ENCODE measurements around the gene ACOX1. TPM values are rescaled to one million over a fixed set of nuclear protein-coding genes. Genes with fewer than 3 reads are reported as not detected.
A peak's percentile ranks its signal among the peaks of the same experiment; 100 is the strongest.

Gene ACOX1
- total and polyA plus RNA-seq, 4 donors, result 32.7 to 63.6 (median 46.2) TPM

DNA sequence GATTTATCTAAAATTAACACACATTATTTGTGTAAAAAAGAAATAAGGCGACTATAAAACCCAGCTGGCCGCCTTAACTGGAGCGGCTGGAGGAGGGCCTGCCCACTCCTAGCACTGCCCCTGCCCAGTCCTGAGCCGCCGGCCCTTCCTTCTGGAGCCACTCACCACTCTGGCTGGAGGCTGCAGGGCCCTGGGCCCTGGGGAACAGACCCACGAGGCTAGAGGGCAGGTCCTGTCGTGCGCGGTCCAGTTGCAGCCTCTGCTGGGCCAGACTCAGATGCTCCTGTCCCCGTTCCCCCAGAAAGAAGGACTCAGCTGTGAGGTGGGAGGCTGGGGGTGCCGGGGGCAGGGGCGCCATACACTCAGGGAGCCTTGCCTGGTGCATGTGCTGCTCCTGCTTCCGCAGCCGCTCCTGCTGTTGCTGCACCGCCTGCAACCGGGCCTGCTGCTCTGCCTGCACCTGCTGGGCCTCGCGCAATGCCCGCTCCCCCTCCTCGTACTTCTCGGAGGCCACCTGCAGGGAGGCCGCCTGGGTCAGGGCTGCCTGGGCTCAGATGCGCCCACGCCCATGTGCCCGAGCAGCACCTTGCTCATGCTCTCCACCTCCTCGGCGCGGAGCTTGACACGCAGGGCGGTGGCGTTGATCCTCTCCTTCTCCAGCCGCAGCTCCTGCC lies 65.3 kb downstream of the ACOX1 start:
- Histone ChIP-seq H3K27me3 (ENCODE audit: control insufficient read depth, insufficient read depth, low read length) (no peaks in the 10 kb centered on the region), H3K9me3 (ENCODE audit: control insufficient read depth, insufficient read depth, low read length) (no peaks in the 10 kb centered on the region), H3K4me3 (ENCODE audit: low read depth, low read length) (no peak overlapping the region), H3K4me1 (ENCODE audit: control insufficient read depth, insufficient read depth, low read length) (peaks cover 8% of the 10 kb centered on the region), H3K36me3 (ENCODE audit: control insufficient read depth, insufficient read depth, low read length) (peaks cover 70% of the 10 kb centered on the region), H3K27ac (ENCODE audit: low read depth, low read length) (no peak overlapping the region)
- WGBS (ENCODE audit: insufficient coverage), result 92% methylated on average over 31 of the region's 32 CpGs
- no peak for DNase-seq (ENCODE audit: low read depth in 4 of 6, low spot score in 6 of 6)

DNA sequence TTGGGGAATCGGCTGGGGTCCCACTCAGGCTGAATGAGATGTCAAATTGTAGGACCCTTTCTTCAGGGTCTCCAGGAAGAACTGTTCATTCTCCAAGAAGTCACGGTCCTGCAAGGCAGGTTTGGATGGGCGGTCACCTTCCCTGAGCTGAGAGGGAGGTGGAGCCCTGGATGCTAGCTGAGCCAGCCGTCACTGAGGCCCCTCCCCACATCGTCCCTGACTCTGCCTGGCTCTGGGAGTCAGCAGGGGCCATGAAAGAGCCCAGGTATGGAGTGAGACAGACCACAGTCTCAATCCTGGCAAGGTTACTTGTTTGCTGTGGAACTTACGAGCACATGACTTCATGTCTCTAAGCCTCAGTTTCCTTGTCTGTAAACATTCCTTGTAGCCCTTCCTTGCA lies 68.3 kb downstream of the ACOX1 start:
- DNase-seq (ENCODE audit: low read depth in 4 of 6, low spot score in 6 of 6), result no peak
- Histone ChIP-seq H3K27me3 (ENCODE audit: control insufficient read depth, insufficient read depth, low read length) (no peaks in the 10 kb centered on the region), H3K9me3 (ENCODE audit: control insufficient read depth, insufficient read depth, low read length) (no peaks in the 10 kb centered on the region), H3K36me3 (ENCODE audit: control insufficient read depth, insufficient read depth, low read length) (peaks cover 53% of the 10 kb centered on the region), H3K27ac (ENCODE audit: low read depth, low read length) (no peak overlapping the region), H3K4me3 (ENCODE audit: low read depth, low read length) (no peak overlapping the region), H3K4me1 (ENCODE audit: control insufficient read depth, insufficient read depth, low read length) (peaks cover 15% of the 10 kb centered on the region)
- 66% methylated on average over 6 of the region's 6 CpGs for WGBS (ENCODE audit: insufficient coverage)

DNA sequence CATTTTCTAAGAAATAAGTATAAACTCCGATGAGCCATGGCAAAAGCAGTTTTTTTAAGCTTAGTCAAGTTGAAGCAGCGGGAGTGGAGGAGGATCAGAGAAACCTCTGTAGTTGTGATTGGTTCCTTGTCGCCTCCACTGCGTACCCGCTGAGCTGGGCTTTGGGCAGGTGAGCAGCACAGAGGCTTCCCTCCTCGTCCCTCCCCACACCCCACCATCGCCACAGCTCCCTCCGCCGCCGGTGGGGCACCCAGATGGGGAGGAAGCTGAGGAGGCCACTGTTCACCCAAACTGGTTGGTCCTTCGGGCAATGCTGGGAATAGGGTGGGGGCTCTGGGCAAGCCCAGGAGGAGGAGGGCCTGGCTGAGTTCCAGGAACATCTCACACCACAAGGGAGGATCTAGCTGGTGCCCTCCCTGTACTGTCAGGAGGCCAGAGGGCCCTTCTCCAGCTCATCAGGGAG lies 69.1 kb downstream of the ACOX1 start:
- H3K9me3 ChIP-seq (ENCODE audit: control insufficient read depth, insufficient read depth, low read length), result no peaks in the 10 kb centered on the region
- H3K27ac ChIP-seq (ENCODE audit: low read depth, low read length), result no peak overlapping the region
- peaks cover 48% of the 10 kb centered on the region for H3K36me3 ChIP-seq (ENCODE audit: control insufficient read depth, insufficient read depth, low read length)
- H3K4me1 ChIP-seq (ENCODE audit: control insufficient read depth, insufficient read depth, low read length), result peaks cover 22% of the 10 kb centered on the region
- WGBS (ENCODE audit: insufficient coverage), result no CpG with 5 or more reads among the region's 11 CpGs
- no peak overlapping the region for H3K4me3 ChIP-seq (ENCODE audit: low read depth, low read length)
- H3K27me3 ChIP-seq (ENCODE audit: control insufficient read depth, insufficient read depth, low read length), result no peaks in the 10 kb centered on the region
- no peak for DNase-seq (ENCODE audit: low read depth in 4 of 6, low spot score in 6 of 6)

DNA sequence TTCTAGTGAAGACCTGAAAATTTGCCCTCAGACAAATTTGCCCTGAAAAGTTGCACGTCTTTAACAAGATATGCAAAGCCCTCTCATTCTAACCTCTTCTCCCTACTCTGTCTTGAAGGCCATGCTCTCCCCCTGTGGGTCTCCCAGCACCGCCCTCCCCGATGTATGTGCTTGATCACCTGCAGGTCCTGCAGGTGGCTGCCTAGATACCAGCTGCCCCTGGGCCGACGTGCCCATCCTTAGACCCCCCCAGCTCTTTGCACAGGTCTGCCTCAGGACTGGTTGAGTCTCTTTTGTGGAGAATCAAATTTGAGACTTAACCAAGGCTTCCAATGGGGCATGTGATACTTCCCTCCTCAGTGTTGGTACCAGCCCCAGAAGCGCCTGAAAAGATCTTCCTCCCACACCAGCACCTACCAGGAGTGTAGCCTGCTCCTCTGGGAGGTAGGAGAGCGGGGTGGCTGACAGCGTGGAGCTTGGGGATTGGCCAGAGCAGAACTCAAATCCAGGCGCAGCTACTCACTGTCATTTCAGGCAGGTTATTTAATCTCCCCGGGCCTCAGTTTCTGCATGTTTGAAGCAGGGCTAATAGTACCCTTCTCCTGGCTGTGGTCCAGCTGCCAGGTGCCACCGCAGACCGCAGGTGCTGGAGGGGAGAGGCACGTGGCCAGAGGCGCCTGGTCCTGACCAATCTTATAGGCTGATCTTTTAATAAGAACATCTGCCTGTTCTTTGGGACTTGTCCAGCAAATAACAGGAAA lies 69.7 kb downstream of the ACOX1 start:
- Histone ChIP-seq H3K27me3 (ENCODE audit: control insufficient read depth, insufficient read depth, low read length) (no peaks in the 10 kb centered on the region), H3K4me3 (ENCODE audit: low read depth, low read length) (no peak overlapping the region), H3K36me3 (ENCODE audit: control insufficient read depth, insufficient read depth, low read length) (peaks cover 42% of the 10 kb centered on the region), H3K9me3 (ENCODE audit: control insufficient read depth, insufficient read depth, low read length) (no peaks in the 10 kb centered on the region), H3K4me1 (ENCODE audit: control insufficient read depth, insufficient read depth, low read length) (peaks cover 24% of the 10 kb centered on the region), H3K27ac (ENCODE audit: low read depth, low read length) (no peak overlapping the region)
- WGBS (ENCODE audit: insufficient coverage), result 94% methylated on average over 10 of the region's 14 CpGs
- DNase-seq (ENCODE audit: low read depth in 4 of 6, low spot score in 6 of 6), result no peak

DNA sequence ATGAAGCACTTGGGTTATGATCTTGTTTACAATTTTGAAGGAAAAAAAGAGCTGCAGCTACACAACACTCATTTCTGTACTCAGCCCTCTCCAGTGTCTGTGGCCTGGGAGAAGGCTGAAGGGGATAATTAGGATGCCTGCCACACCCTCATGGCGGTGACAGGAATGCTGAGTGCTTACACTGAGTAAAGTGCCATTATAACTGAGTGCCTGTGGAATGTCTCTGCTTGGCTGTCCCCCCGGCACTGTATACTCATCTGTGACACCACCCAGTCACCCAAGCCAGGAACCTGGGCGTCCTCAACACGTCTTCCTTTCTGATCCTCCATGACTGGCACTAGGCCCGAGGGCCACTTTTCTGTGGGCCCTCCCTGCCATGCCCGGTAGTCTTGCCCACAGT lies 70.8 kb downstream of the ACOX1 start:
- peak in 1 of 6 donors; percentile 23 for DNase-seq (ENCODE audit: low read depth in 4 of 6, low spot score in 6 of 6)
- Histone ChIP-seq H3K4me3 (ENCODE audit: low read depth, low read length) (no peak overlapping the region), H3K36me3 (ENCODE audit: control insufficient read depth, insufficient read depth, low read length) (peaks cover 32% of the 10 kb centered on the region), H3K27me3 (ENCODE audit: control insufficient read depth, insufficient read depth, low read length) (no peaks in the 10 kb centered on the region), H3K9me3 (ENCODE audit: control insufficient read depth, insufficient read depth, low read length) (no peaks in the 10 kb centered on the region), H3K27ac (ENCODE audit: low read depth, low read length) (no peak overlapping the region), H3K4me1 (ENCODE audit: control insufficient read depth, insufficient read depth, low read length) (peaks cover 32% of the 10 kb centered on the region)
- WGBS (ENCODE audit: insufficient coverage), result 38% methylated on average over 6 of the region's 6 CpGs

DNA sequence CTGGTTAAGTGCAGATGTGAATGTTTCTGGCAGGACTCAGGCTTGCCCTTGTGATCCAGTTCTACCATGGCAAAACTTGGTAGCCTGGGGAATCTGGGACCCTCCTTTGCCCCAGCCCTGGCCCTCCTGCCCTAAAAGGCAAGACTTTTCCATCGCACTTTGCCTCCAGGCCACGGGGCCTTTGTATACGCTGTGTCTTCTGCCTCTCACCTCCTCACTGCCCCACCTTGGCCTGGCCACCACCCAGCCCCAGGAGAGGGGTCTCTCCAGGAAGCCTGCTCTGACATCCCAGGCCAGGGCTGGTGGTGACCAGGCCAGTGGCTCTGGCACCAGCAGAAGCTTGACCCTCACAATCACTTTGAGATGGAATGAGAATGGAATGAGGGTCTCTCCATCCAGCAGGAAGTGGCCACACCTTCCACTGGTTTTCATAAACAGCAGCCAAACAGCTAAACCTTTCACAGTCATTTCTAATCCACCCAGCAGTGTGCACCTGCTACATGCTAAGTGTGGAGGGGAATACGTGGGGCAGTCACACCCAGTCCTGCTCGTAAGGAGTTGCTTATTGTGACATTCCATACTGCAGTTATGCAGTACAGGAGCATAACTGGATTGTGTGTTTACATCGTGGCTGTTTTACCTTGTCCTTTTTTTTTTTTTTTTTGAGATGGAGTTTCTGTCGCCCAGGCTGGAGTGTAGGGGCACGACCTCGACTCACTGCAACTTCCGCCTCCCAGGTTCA lies 72.7 kb downstream of the ACOX1 start:
- H3K27ac ChIP-seq (ENCODE audit: low read depth, low read length), result no peak overlapping the region
- WGBS (ENCODE audit: insufficient coverage), result 85% methylated on average over 6 of the region's 10 CpGs

DNA sequence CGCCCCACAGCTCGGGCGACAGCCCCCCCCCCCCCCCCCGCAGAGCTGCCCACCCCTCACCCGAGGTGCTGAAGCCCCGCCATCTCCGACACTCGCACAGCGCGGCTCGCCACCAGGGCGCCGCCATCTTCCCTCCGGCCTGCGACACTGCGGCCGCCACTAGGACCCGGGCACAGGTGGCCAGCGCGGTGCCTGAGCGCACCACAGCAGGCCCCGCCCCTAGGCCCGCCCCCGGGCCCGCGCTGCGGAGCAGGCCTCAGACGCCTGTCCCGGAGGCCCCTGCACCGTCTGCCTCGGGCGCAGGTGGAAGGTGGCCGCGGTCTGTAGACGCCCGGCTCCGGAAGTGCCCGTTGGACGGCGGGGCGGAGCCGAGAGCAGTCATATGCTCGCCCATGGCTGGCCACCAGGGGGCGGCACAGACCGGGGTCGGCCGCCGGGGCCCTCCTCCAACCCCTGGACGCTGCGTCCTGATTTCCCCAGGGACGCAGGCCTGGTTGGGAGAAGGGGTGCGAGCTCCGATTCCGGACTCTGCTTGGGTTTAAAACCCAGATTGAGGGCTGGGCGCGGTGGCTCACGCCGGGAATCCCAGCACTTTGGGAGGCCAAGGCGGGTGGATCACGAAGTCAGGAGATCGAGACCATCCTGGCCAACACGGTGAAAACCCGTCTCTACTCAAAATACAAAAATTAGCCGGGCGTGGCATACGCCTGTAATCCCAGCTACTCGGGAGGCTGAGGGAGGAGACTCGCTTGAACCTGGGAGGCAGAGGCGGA lies 74.0 kb downstream of the ACOX1 start, which contains the start of gene MRPL38:
Gene MRPL38, minus strand, starts transcription at position 136 of the 773 bp plus-strand sequence. Its CDS starts 9 bp downstream, at position 127.
- peaks cover 42% of the 10 kb centered on the region for H3K36me3 ChIP-seq (ENCODE audit: control insufficient read depth, insufficient read depth, low read length)
- no peaks in the 10 kb centered on the region for H3K9me3 ChIP-seq (ENCODE audit: control insufficient read depth, insufficient read depth, low read length)
- peaks cover 29% of the 10 kb centered on the region for H3K4me1 ChIP-seq (ENCODE audit: control insufficient read depth, insufficient read depth, low read length)
- DNase-seq (ENCODE audit: low read depth in 4 of 6, low spot score in 6 of 6), result peak; percentile 71 to 96 (median 82)
- H3K27me3 ChIP-seq (ENCODE audit: control insufficient read depth, insufficient read depth, low read length), result no peaks in the 10 kb centered on the region
- under 1% methylated on average over 57 of the region's 69 CpGs for WGBS (ENCODE audit: insufficient coverage)
- peak within 1 kb of the TSS; percentile 89 for H3K27ac ChIP-seq (ENCODE audit: low read depth, low read length)
- peak within 1 kb of the TSS; percentile 74 for H3K4me3 ChIP-seq (ENCODE audit: low read depth, low read length)

More for the DNA sequence above, 72.7 kb downstream of the ACOX1 start:
- peaks cover 36% of the 10 kb centered on the region for H3K4me1 ChIP-seq (ENCODE audit: control insufficient read depth, insufficient read depth, low read length)
- H3K4me3 ChIP-seq (ENCODE audit: low read depth, low read length), result no peak overlapping the region
- H3K9me3 ChIP-seq (ENCODE audit: control insufficient read depth, insufficient read depth, low read length), result no peaks in the 10 kb centered on the region
- peaks cover 42% of the 10 kb centered on the region for H3K36me3 ChIP-seq (ENCODE audit: control insufficient read depth, insufficient read depth, low read length)
- H3K27me3 ChIP-seq (ENCODE audit: control insufficient read depth, insufficient read depth, low read length), result no peaks in the 10 kb centered on the region
- DNase-seq (ENCODE audit: low read depth in 4 of 6, low spot score in 6 of 6), result no peak

DNA sequence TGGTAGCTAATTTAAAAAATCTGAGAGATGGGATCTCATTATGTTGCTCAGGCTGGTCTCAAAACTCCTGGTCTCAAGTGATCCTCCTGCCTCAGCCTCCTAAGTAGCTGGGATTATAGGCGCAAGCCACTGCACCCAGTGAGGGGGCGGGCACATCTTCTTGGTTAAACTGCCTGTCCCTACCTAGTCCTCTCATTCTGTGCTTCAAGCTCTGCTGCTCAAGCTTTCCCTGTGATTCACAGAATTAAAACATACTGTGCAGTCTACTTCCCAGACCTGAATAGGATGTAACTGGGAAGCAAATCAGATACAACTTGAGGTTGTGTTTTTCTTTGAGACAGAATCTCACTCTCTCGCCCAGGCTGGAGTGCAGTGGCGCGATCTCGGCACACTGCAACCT lies 76.6 kb downstream of the ACOX1 start:
- H3K4me1 ChIP-seq (ENCODE audit: control insufficient read depth, insufficient read depth, low read length), result peaks cover 27% of the 10 kb centered on the region
- no peaks in the 10 kb centered on the region for H3K9me3 ChIP-seq (ENCODE audit: control insufficient read depth, insufficient read depth, low read length)
- peaks cover 57% of the 10 kb centered on the region for H3K36me3 ChIP-seq (ENCODE audit: control insufficient read depth, insufficient read depth, low read length)
- no peaks in the 10 kb centered on the region for H3K27me3 ChIP-seq (ENCODE audit: control insufficient read depth, insufficient read depth, low read length)
- no peak overlapping the region for H3K27ac ChIP-seq (ENCODE audit: low read depth, low read length)
- WGBS (ENCODE audit: insufficient coverage), result 98% methylated on average over 5 of the region's 6 CpGs
- no peak overlapping the region for H3K4me3 ChIP-seq (ENCODE audit: low read depth, low read length)
- DNase-seq (ENCODE audit: low read depth in 4 of 6, low spot score in 6 of 6), result no peak

DNA sequence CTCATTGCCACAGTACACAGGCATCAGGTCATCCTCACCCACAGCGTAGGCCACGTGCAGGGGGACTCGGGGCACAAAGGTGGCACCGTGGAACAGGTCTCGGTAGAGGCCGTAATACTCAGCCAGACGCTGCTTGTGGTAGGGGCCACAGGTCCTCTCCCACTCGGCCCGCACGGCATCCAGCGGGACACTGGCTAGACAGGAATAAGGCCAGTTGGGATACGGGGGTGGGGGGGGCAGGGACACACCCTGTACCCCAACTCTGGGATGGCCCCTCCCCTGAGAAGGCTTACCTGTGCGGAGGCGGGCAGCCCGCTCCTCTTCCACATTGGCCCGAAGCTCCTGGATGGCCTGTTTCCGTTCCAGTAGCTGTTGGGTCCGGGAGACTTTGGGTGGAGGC lies 77.2 kb downstream of the ACOX1 start:
- DNase-seq (ENCODE audit: low read depth in 4 of 6, low spot score in 6 of 6), result no peak
- WGBS (ENCODE audit: insufficient coverage), result 94% methylated on average over 15 of the region's 18 CpGs
- H3K36me3 ChIP-seq (ENCODE audit: control insufficient read depth, insufficient read depth, low read length), result peaks cover 61% of the 10 kb centered on the region
- H3K9me3 ChIP-seq (ENCODE audit: control insufficient read depth, insufficient read depth, low read length), result no peaks in the 10 kb centered on the region
- no peak overlapping the region for H3K27ac ChIP-seq (ENCODE audit: low read depth, low read length)
- H3K4me3 ChIP-seq (ENCODE audit: low read depth, low read length), result no peak overlapping the region
- H3K27me3 ChIP-seq (ENCODE audit: control insufficient read depth, insufficient read depth, low read length), result no peaks in the 10 kb centered on the region
- H3K4me1 ChIP-seq (ENCODE audit: control insufficient read depth, insufficient read depth, low read length), result peaks cover 32% of the 10 kb centered on the region
